ENCODE measurements around the gene NLRP11.

GRCh38 chr19:55870736-55871135 lies 38.9 kb upstream of the NLRP11 start:
- TF ChIP-seq, protein P1, sequence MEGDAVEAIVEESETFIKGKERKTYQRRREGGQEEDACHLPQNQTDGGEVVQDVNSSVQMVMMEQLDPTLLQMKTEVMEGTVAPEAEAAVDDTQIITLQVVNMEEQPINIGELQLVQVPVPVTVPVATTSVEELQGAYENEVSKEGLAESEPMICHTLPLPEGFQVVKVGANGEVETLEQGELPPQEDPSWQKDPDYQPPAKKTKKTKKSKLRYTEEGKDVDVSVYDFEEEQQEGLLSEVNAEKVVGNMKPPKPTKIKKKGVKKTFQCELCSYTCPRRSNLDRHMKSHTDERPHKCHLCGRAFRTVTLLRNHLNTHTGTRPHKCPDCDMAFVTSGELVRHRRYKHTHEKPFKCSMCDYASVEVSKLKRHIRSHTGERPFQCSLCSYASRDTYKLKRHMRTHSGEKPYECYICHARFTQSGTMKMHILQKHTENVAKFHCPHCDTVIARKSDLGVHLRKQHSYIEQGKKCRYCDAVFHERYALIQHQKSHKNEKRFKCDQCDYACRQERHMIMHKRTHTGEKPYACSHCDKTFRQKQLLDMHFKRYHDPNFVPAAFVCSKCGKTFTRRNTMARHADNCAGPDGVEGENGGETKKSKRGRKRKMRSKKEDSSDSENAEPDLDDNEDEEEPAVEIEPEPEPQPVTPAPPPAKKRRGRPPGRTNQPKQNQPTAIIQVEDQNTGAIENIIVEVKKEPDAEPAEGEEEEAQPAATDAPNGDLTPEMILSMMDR (IDR thresholded peaks at IDR 0.05): no peak
- TF ChIP-seq POLR2A (IDR thresholded peaks at IDR 0.05): no peak
